IMR-90 (cell line): ENCODE data around the gene WASHC4. TPM values are rescaled to one million over a fixed set of nuclear protein-coding genes. Genes with fewer than 3 reads are reported as not detected.
A peak's percentile ranks its signal among the peaks of the same experiment; 100 is the strongest.

ENCODE experiments used
- ATAC-seq: fragments of 200-7000 bp; cut with Tn5 transposase; 2 replicates; pipeline ENCODE4 v1.9.1; 2020; ENCODE audit warnings: low read depth, mild to moderate bottlenecking, moderate library complexity
- BruUV-seq: library from RNA; stranded (reverse); fragments of 400-500 nt; replicated peaks from 2 replicates; lab custom pipeline; 2021; lab: Mats Ljungman, UMichigan
- CTCF ChIA-PET: fragments of 300-600 bp; formaldehyde crosslinking; extraction: SDS; loops from one replicate; lab custom pipeline; 2021; ENCODE audit warnings: antibody characterized with exemption; lab: Yijun Ruan, JAX
- POLR2A ChIA-PET: fragments of 300-600 bp; sonication (Branson Sonifier 250); formaldehyde crosslinking; loops from one replicate; lab custom pipeline; 2022; ENCODE audit warnings: antibody characterized with exemption; ENCODE audit not compliant: unreplicated experiment; lab: Charles Lee
- DNase-seq: peaks from one replicate; pipeline ENCODE4 v3.0.0; 2013
- H2AFZ ChIP-seq: replicated peaks from 2 replicates; pipeline ENCODE3; 2013; ENCODE audit warnings: low read length, mild to moderate bottlenecking; ENCODE audit not compliant: poor library complexity
- H2AK5ac ChIP-seq: 2 replicates; pipeline ENCODE4 v1.6.1; 2013; ENCODE audit warnings: low read depth, low read length, inconsistent platforms
- H2AK9ac ChIP-seq: replicated peaks from 2 replicates; pipeline ENCODE3; 2013; ENCODE audit warnings: mild to moderate bottlenecking, low read depth, low read length, moderate library complexity; ENCODE audit not compliant: poor library complexity
- H2BK120ac ChIP-seq: 2 replicates; pipeline ENCODE4 v1.6.1; 2013; ENCODE audit warnings: low read depth, low read length, inconsistent platforms
- H2BK15ac ChIP-seq: 3 replicates; pipeline ENCODE4 v1.6.1; 2013; ENCODE audit warnings: low read depth, low read length, inconsistent platforms
- H2BK20ac ChIP-seq: 2 replicates; pipeline ENCODE4 v1.6.1; 2013; ENCODE audit warnings: low read depth, mild to moderate bottlenecking, inconsistent platforms, low read length, moderate library complexity
- H2BK5ac ChIP-seq: 2 replicates; pipeline ENCODE4 v1.6.1; 2013; ENCODE audit warnings: mild to moderate bottlenecking, low read depth, low read length, inconsistent platforms; ENCODE audit not compliant: poor library complexity, severe bottlenecking
- H3K14ac ChIP-seq: replicated peaks from 2 replicates; pipeline ENCODE4 v1.6.1; 2013; ENCODE audit warnings: low read depth, low read length, inconsistent platforms
- H3K18ac ChIP-seq: 2 replicates; pipeline ENCODE4 v1.6.1; 2013; ENCODE audit warnings: low read depth, low read length, control low read depth
- H3K23ac ChIP-seq: 2 replicates; pipeline ENCODE4 v1.6.1; 2013; ENCODE audit warnings: low read depth, low read length, inconsistent platforms
- H3K27ac ChIP-seq: 2 replicates; pipeline ENCODE4 v1.5.1; 2013; ENCODE audit warnings: mild to moderate bottlenecking, control low read depth, low read length; ENCODE audit not compliant: insufficient read depth
- H3K27me3 ChIP-seq: 2 replicates; pipeline ENCODE4 v1.6.1; 2013; ENCODE audit warnings: low read length; ENCODE audit not compliant: control insufficient read depth, insufficient read depth
- H3K36me3 ChIP-seq: 2 replicates; pipeline ENCODE4 v1.6.1; 2013; ENCODE audit warnings: low read length, mixed read lengths; ENCODE audit not compliant: control insufficient read depth, insufficient read depth
- H3K4ac ChIP-seq: 2 replicates; pipeline ENCODE4 v1.6.1; 2013; ENCODE audit warnings: low read depth, low read length, inconsistent platforms
- H3K4me1 ChIP-seq: 2 replicates; pipeline ENCODE4 v1.6.1; 2013; ENCODE audit warnings: low read length, mixed read lengths; ENCODE audit not compliant: control insufficient read depth, insufficient read depth
- H3K4me2 ChIP-seq: 2 replicates; pipeline ENCODE4 v1.6.1; 2013; ENCODE audit warnings: low read depth, mild to moderate bottlenecking, control low read depth, low read length, moderate library complexity
- H3K4me3 ChIP-seq: 2 replicates; pipeline ENCODE4 v1.5.1; 2013; ENCODE audit warnings: low read depth, mild to moderate bottlenecking, control low read depth, low read length, moderate library complexity; ENCODE audit not compliant: insufficient read depth
- H3K56ac ChIP-seq: 2 replicates; pipeline ENCODE4 v1.6.1; 2013; ENCODE audit warnings: low read length, inconsistent platforms; ENCODE audit not compliant: insufficient read depth; ENCODE audit errors: extremely low read depth
- H3K79me1 ChIP-seq, 2 experiments: 2 replicates each; pipeline ENCODE4 v1.6.1; 2013; ENCODE audit warnings: low read length in 2 of 2, inconsistent platforms in 1 of 2, low read depth in 1 of 2
- H3K9ac ChIP-seq: 2 replicates; pipeline ENCODE4 v1.6.1; 2013; ENCODE audit warnings: low read depth, low read length, control low read depth
- H3K9me1 ChIP-seq: 2 replicates; pipeline ENCODE4 v1.6.1; 2013; ENCODE audit warnings: low read length, inconsistent platforms; ENCODE audit not compliant: insufficient read depth
- H3K9me3 ChIP-seq: 2 replicates; pipeline ENCODE4 v1.6.1; 2013; ENCODE audit warnings: low read length; ENCODE audit not compliant: control insufficient read depth, insufficient read depth
- H4K20me1 ChIP-seq: 2 replicates; pipeline ENCODE4 v1.6.1; 2013; ENCODE audit warnings: low read length, inconsistent platforms; ENCODE audit not compliant: insufficient read depth
- H4K5ac ChIP-seq: 2 replicates; pipeline ENCODE4 v1.6.1; 2013; ENCODE audit warnings: mild to moderate bottlenecking, low read depth, low read length, control low read depth
- H4K8ac ChIP-seq, 2 experiments: 2 replicates each; pipeline ENCODE4 v1.6.1; 2013; ENCODE audit warnings: low read depth in 2 of 2, low read length in 2 of 2, control low read depth in 1 of 2, inconsistent platforms in 1 of 2
- H4K91ac ChIP-seq: 2 replicates; pipeline ENCODE4 v1.6.1; 2013; ENCODE audit warnings: low read depth, low read length, inconsistent platforms; ENCODE audit not compliant: insufficient read depth
- BHLHE40 ChIP-seq: fragments of 150-350 bp; IDR thresholded peaks from 2 replicates; pipeline ENCODE4 v1.6.1; 2016; ENCODE audit warnings: mild to moderate bottlenecking, low read depth, low read length
- CEBPB ChIP-seq: IDR thresholded peaks from 2 replicates; pipeline ENCODE4 v1.6.1; 2012; ENCODE audit warnings: low read depth, low read length, improper control_type of control experiment
- MAFK ChIP-seq: IDR thresholded peaks from 2 replicates; pipeline ENCODE4 v1.6.1; 2012; ENCODE audit warnings: low read depth, low read length, improper control_type of control experiment
- MAZ ChIP-seq: IDR thresholded peaks from 2 replicates; pipeline ENCODE4 v1.6.1; 2012; ENCODE audit warnings: low read depth, mild to moderate bottlenecking, low read length, improper control_type of control experiment, moderate library complexity, borderline replicate concordance
- POLR2A ChIP-seq: IDR thresholded peaks from 2 replicates; pipeline ENCODE4 v1.6.1; 2012; ENCODE audit warnings: mild to moderate bottlenecking, low read depth, low read length
- RAD21 ChIP-seq: IDR thresholded peaks from 2 replicates; pipeline ENCODE4 v1.6.1; 2012; ENCODE audit warnings: low read length, improper control_type of control experiment
- RCOR1 ChIP-seq: IDR thresholded peaks from 2 replicates; pipeline ENCODE4 v1.6.1; 2012; ENCODE audit warnings: mild to moderate bottlenecking, low read length, improper control_type of control experiment; ENCODE audit not compliant: insufficient replicate concordance
- RFX5 ChIP-seq: IDR thresholded peaks from 2 replicates; pipeline ENCODE4 v1.8.0; 2012; ENCODE audit warnings: low read depth, mild to moderate bottlenecking, low read length, moderate library complexity
- WGBS, 2 experiments: methylation state at CpG; one replicate each; pipeline versions ENCODE4 v1.1.5 to v1.1.7; 2013; ENCODE audit warnings: missing lambda C conversion rate in 2 of 2; ENCODE audit not compliant: insufficient read length in 1 of 2; ENCODE audit errors: extremely low coverage in 2 of 2; 5-methylcytosine and 5-hydroxymethylcytosine counted together
- dilution Hi-C: fragments of 300-500 bp; cut with HindIII; formaldehyde crosslinking; loops from one replicate; pipeline ENCODE4 v1.14.3; 2018; ENCODE audit warnings: low sequenced_read_pairs; ENCODE audit not compliant: unreplicated experiment
- in situ Hi-C: fragments of 300-500 bp; cut with MboI; formaldehyde crosslinking; loops from 3 replicates; pipeline ENCODE4 v1.14.3; 2019; ENCODE audit warnings: low sequenced_read_pairs, inconsistent platforms, mixed read lengths
- intact Hi-C: fragments of 100-400 bp; cut with micrococcal nuclease; formaldehyde crosslinking; loops from 2 replicates; pipeline ENCODE4 v1.10.0; 2022
- polyA plus RNA-seq, 3 experiments: library from polyadenylated mRNA; depleted of rRNA; stranded (reverse); fragments of >200 nt; gene quantifications; 2 replicates each; pipeline ENCODE4 v1.2.3, GENCODE V29; 2012; ENCODE audit warnings: low replicate concordance in 1 of 3
- total RNA-seq: library from RNA; depleted of rRNA; stranded (reverse); fragments of >200 nt; gene quantifications from 2 replicates; pipeline ENCODE4 v1.2.3, GENCODE V29; 2012
- TF ChIP-seq, protein P1 (sequence below): fragments of 150-350 bp; IDR thresholded peaks from 2 replicates; pipeline ENCODE4 v1.6.1; 2016; ENCODE audit warnings: low read depth, mild to moderate bottlenecking, low read length, moderate library complexity, borderline replicate concordance
- TF ChIP-seq, protein P2 (sequence below): fragments of 150-350 bp; IDR thresholded peaks from 2 replicates; pipeline ENCODE4 v1.6.1; 2017; ENCODE audit warnings: mild to moderate bottlenecking, antibody characterized with exemption, low read length, low read depth

Gene WASHC4
- total and polyA plus RNA-seq, 2 of the 4 experiments (the other 2 are of a cell fraction), result 16.4 to 47.0 TPM

DNA sequence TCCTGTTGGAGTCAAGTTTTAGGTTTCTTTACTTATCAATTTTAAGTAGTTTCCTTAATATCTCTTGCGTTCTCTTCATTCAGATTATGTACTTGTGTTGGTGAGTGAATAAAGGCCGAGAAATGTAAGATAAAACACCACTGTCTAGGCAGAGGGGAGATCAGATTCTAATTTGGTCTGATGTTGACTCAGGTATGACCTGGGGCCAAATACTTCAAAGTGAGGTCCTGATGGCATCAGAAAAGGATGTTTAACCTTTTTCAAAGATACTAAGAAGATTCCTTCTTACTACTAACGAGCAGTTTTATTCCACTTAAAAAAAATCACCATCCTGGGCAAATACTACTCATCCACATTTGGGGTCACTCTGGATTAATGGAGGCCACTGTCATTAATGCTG is 101.6 kb downstream of the WASHC4 start:
- Histone ChIP-seq H3K18ac (peak overlapping the region; percentile 62; the same call in 1 of the 2 replicates), H3K9ac (no peak overlapping the region), H3K79me1 (peaks cover 30 to 71% of the 10 kb centered on the region in 2 experiments), H3K14ac (no peak overlapping the region), H3K23ac (no peak overlapping the region), H3K4me3 (no peak overlapping the region), H2AFZ (no peak overlapping the region), H3K9me1 (peaks cover 23% of the 10 kb centered on the region), H4K20me1 (no peaks in the 10 kb centered on the region), H3K36me3 (peaks cover 48% of the 10 kb centered on the region), H3K4me2 (no peak overlapping the region), H3K9me3 (no peaks in the 10 kb centered on the region), H3K4me1 (peaks cover 14% of the 10 kb centered on the region), H2BK20ac (no peak overlapping the region), H4K91ac (no peak overlapping the region), H3K4ac (no peak overlapping the region), H3K27ac (no peak overlapping the region), H2AK5ac (no peak overlapping the region), H4K8ac (no peak overlapping the region), H2BK15ac (no peak overlapping the region), H2AK9ac (no peak overlapping the region), H3K56ac (no peak overlapping the region), H2BK120ac (no peak overlapping the region), H4K5ac (no peak overlapping the region), H2BK5ac (peak overlapping the region; percentile 64), H3K27me3 (no peaks in the 10 kb centered on the region)
- DNase-seq (no peak), ATAC-seq (no peak)
- no CpG with 5 or more reads among the region's 3 CpGs for WGBS, 2 experiments
- dilution Hi-C loops, result no loop called here
- in situ Hi-C loops, result loop anchor here (25.0 kb wide), 1 partner anchor 178 kb away; no protein-coding TSS in a partner anchor
- POLR2A ChIA-PET, result no interaction called here
- TF ChIP-seq RAD21, result no peak
- no peak for TF ChIP-seq POLR2A
- TF ChIP-seq MAZ, result no peak
- TF ChIP-seq RFX5, result no peak
- TF ChIP-seq RCOR1, result no peak
- TF ChIP-seq, protein P1, sequence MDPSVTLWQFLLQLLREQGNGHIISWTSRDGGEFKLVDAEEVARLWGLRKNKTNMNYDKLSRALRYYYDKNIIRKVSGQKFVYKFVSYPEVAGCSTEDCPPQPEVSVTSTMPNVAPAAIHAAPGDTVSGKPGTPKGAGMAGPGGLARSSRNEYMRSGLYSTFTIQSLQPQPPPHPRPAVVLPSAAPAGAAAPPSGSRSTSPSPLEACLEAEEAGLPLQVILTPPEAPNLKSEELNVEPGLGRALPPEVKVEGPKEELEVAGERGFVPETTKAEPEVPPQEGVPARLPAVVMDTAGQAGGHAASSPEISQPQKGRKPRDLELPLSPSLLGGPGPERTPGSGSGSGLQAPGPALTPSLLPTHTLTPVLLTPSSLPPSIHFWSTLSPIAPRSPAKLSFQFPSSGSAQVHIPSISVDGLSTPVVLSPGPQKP, result no peak
- TF ChIP-seq MAFK, result no peak
- no peak for TF ChIP-seq BHLHE40
- TF ChIP-seq, protein P2, sequence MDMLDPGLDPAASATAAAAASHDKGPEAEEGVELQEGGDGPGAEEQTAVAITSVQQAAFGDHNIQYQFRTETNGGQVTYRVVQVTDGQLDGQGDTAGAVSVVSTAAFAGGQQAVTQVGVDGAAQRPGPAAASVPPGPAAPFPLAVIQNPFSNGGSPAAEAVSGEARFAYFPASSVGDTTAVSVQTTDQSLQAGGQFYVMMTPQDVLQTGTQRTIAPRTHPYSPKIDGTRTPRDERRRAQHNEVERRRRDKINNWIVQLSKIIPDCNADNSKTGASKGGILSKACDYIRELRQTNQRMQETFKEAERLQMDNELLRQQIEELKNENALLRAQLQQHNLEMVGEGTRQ, result no peak
- TF ChIP-seq CEBPB, result no peak
- intact Hi-C loops, result no loop called here
- CTCF ChIA-PET, result interaction anchor here (0.6 kb wide), 1 partner anchor 945 kb away, joined by 3 read pairs; no protein-coding TSS in a partner anchor
- BruUV-seq, result no TSS peak
